ENCODE measurements around the gene CLIC1. TPM values are rescaled to one million over a fixed set of nuclear protein-coding genes. Genes with fewer than 3 reads are reported as not detected.

The CLIC1 gene
- total RNA-seq, 1 donor from 2014 or later: 234 TPM

GRCh38 chr6:31737991-31738979 lies 2.0 kb upstream of the CLIC1 start:
- Histone ChIP-seq H3K27me3 (no peaks in the 10 kb centered on the region), H3K36me3 (no peaks in the 10 kb centered on the region), H3K4me2 (peak overlapping the region; percentile 99), H3K4me1 (peaks cover 44% of the 10 kb centered on the region), H3F3A (ENCODE audit: low read depth) (peaks cover 53% of the 10 kb centered on the region), H3K27ac (peak overlapping the region; percentile 85), H2AFZ (replicated peaks) (peak overlapping the region; percentile 11), H3K79me2 (ENCODE audit: low read depth) (peaks cover 47% of the 10 kb centered on the region), H3K4me3 (peak overlapping the region; percentile 92), H3K9ac (no peak overlapping the region), H3K9me3 (ENCODE audit: low read depth) (no peaks in the 10 kb centered on the region), H4K20me1 (ENCODE audit: low read depth) (peaks cover 15% of the 10 kb centered on the region)
- no peak for TF ChIP-seq EZH2 (IDR thresholded peaks at IDR 0.05)
- peak; percentile 39 for TF ChIP-seq CTCF (IDR thresholded peaks at IDR 0.05)
- no peak for TF ChIP-seq EZH2phosphoT487 (IDR thresholded peaks at IDR 0.05)
- DNase-seq (ENCODE audit: low spot score): no peak
- Mint-ChIP-seq H3K9me3 (no peaks in the 10 kb centered on the region), H3K4me1 (peaks cover 71% of the 10 kb centered on the region), H3K4me3 (peak overlapping the region; percentile 94), H3K27ac (peak overlapping the region; percentile 100), H3K27me3 (ENCODE audit: insufficient read depth, low read depth) (peaks cover 5% of the 10 kb centered on the region), H3K36me3 (peaks cover 20% of the 10 kb centered on the region)

DNA sequence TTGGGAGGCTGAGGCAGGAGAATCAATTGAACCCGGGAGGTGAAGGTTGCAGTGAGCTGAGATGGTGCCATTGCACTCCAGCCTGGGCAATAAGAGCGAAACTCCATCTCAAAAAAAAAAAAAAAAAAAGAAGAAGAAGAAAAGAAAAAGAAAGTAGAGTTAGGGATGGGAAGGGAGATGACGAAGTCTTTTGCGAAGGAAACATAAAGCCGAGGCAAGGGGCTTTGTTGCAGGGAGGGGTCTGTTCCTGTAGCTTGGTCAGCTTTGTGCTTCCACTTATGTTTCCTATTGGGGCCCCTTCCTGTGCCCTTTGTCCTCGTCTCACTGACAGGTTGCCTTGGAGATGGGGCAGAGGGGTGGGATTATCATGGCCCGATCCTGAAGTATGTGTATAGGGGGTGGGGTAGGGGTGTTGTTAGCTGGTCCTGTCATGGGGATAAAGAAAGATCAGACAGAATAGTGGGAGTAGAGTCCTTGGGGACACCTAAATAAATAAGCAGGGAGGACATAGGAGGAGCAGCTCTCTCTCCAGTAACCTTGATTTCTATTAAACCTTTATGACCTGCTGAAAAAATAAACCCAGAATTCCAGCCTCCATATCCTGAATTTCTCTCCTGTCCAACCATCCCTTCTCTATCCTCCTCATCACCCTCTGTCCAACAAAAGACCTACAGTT lies 1.1 kb upstream of the CLIC1 start:
- Histone ChIP-seq H3K9ac (no peak overlapping the region), H3K36me3 (no peaks in the 10 kb centered on the region), H4K20me1 (ENCODE audit: low read depth) (peaks cover 15% of the 10 kb centered on the region), H3K4me3 (peak overlapping the region; percentile 92), H3K27ac (peak overlapping the region; percentile 85), H3F3A (ENCODE audit: low read depth) (peaks cover 58% of the 10 kb centered on the region), H3K27me3 (no peaks in the 10 kb centered on the region), H3K4me1 (peaks cover 43% of the 10 kb centered on the region), H2AFZ (replicated peaks) (peak overlapping the region; percentile 11), H3K79me2 (ENCODE audit: low read depth) (peaks cover 47% of the 10 kb centered on the region), H3K9me3 (ENCODE audit: low read depth) (no peaks in the 10 kb centered on the region), H3K4me2 (peak overlapping the region; percentile 99)
- peak; percentile 87 for DNase-seq (ENCODE audit: low spot score)
- H3K4me1 Mint-ChIP-seq: peaks cover 68% of the 10 kb centered on the region
- H3K27ac Mint-ChIP-seq: peak overlapping the region; percentile 100
- peak overlapping the region; percentile 94 for H3K4me3 Mint-ChIP-seq
- no peak for TF ChIP-seq EZH2phosphoT487 (IDR thresholded peaks at IDR 0.05)
- no peak for TF ChIP-seq EZH2 (IDR thresholded peaks at IDR 0.05)
- no peak for TF ChIP-seq CTCF (IDR thresholded peaks at IDR 0.05)
- peaks cover 16% of the 10 kb centered on the region for H3K36me3 Mint-ChIP-seq
- peaks cover 2% of the 10 kb centered on the region for H3K27me3 Mint-ChIP-seq (ENCODE audit: insufficient read depth, low read depth)
- H3K9me3 Mint-ChIP-seq: no peaks in the 10 kb centered on the region

- Mint-ChIP-seq H3K36me3 (peaks cover 18% of the 10 kb centered on the region), H3K27me3 (ENCODE audit: insufficient read depth, low read depth) (peaks cover 2% of the 10 kb centered on the region), H3K27ac (peak overlapping the region; percentile 100), H3K4me3 (peak overlapping the region; percentile 94), H3K4me1 (peaks cover 68% of the 10 kb centered on the region), H3K9me3 (no peaks in the 10 kb centered on the region)
- Histone ChIP-seq H2AFZ (replicated peaks) (no peak overlapping the region), H3K79me2 (ENCODE audit: low read depth) (peaks cover 47% of the 10 kb centered on the region), H4K20me1 (ENCODE audit: low read depth) (peaks cover 15% of the 10 kb centered on the region), H3K4me2 (peak overlapping the region; percentile 99), H3K4me1 (peaks cover 43% of the 10 kb centered on the region), H3F3A (ENCODE audit: low read depth) (peaks cover 65% of the 10 kb centered on the region), H3K9ac (no peak overlapping the region), H3K27me3 (no peaks in the 10 kb centered on the region), H3K4me3 (peak overlapping the region; percentile 92), H3K27ac (peak overlapping the region; percentile 8), H3K9me3 (ENCODE audit: low read depth) (no peaks in the 10 kb centered on the region), H3K36me3 (peaks cover under 1% of the 10 kb centered on the region)
- DNase-seq (ENCODE audit: low spot score): peak; percentile 41
- TF ChIP-seq EZH2 (IDR thresholded peaks at IDR 0.05) (no peak), EZH2phosphoT487 (IDR thresholded peaks at IDR 0.05) (no peak), CTCF (IDR thresholded peaks at IDR 0.05) (no peak)
These were observed 511 bp upstream of the CLIC1 start for GRCh38 chr6:31736768-31737314.

All from neural progenitor cell (in vitro differentiated cells).